GM18502 (cell line): ENCODE measurements around the gene CYB561D2.
"Not testable (repeated sequence)": the region's sequence is repeated elsewhere in the genome, so short reads cannot be mapped to it uniquely, and the experiment has no call there.

Experiments
- ATAC-seq: cut with Tn5 transposase; IDR thresholded peaks from one replicate; pipeline ENCODE4 v1.9.1; 2021; ENCODE audit warnings: mild to moderate bottlenecking; ENCODE audit not compliant: unreplicated experiment, poor library complexity

Gene CYB561D2, protein sequence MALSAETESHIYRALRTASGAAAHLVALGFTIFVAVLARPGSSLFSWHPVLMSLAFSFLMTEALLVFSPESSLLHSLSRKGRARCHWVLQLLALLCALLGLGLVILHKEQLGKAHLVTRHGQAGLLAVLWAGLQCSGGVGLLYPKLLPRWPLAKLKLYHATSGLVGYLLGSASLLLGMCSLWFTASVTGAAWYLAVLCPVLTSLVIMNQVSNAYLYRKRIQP

GRCh38 chr3:50350527-50351322 lies at the start of gene CYB561D2, which contains the start of gene NPRL2:
CYB561D2 (plus strand) TSS chr3:50350862; CDS start chr3:50351434, 572 bp downstream.
NPRL2 (minus strand) TSS chr3:50350775; CDS start chr3:50350652, 123 bp downstream.
- peak; percentile 84 for ATAC-seq

DNA sequence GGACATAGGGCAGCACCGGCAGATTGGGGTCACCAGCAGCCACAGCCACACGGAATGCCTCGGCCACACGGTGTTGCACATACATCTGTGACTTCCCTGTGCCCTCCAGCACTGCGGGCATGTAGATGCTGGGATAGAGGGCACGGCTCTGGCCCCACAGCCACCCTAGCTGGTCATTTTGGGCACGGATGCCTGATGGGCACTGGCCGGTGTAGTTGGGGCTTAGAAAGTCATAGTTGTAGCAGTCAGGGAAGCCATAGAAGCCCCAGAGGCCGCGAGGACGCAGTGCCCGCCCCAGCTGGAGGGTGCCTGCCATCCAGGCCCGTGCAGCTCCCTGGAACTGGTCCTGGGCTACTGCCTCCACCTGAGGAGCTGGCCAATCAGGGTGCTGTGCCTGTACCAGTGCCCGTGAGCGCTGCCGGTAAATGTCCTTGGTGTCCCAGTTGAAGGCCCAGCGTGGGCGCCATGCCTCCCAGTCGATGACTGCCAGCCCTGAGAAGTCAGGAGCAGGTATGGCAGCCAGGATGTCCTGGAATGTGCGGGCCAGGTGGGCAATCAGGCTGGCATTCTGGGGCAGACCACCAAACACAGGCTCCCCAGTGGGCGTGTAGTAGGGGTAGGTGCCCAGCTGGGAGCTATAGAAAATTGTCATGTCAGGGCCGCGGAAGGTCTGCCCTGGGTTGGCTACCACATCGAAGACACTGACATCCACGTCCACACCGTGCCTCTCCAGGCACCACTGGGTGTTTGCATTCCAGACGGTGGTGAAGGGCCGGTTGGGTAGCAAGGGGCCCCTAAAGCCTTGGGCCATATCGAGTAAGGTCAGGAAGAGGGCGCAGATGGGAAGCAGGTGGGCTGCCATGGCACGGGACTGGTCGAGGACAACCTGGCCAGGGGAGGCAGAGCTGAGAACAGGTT lies 48.3 kb upstream of the CYB561D2 start:
- ATAC-seq: no peak

DNA sequence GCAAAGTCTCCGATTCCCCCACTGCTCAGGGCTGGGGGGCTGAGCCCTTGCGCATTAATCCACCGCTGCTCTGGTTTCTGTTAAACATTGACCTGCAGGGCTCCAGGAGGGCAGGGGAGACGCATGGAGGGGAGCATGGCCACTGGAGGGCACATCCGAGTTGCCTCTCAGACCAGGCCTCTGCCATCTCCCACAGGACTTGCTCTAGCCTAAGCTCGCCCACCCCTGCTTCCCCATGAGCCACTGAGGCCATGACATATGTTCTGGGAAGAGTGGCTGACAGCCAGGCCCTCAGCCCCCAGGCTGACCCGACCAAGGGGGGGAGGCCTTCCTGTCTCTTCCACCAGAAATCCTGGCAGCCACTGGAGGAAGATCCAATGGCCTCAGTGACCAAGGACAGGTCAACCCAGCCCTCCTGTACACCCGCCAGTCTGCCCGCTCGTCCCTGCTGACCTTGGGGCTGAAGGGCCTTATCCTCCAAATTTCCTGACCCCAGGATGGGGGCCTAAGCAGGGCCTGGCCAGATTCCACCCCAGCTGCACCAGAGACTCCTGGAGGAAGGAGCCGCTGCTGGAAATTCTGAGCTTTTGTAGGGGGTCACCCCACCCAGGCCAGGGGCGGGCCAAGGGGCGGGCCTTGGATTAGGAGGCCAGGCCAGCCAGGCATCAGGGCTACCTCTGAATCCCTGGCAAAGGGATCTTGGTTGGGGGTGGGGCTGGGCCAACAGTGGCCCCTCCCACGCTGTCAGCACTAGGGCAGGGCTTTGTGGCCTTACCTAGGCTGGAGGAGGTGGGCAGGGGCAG lies 47.4 kb upstream of the CYB561D2 start, which contains the start of gene HYAL1:
Gene HYAL1 (minus strand): TSS at position 562 of the 803 bp plus-strand sequence. CDS start 618 bp downstream, outside the sequence.
- ATAC-seq: no peak

DNA sequence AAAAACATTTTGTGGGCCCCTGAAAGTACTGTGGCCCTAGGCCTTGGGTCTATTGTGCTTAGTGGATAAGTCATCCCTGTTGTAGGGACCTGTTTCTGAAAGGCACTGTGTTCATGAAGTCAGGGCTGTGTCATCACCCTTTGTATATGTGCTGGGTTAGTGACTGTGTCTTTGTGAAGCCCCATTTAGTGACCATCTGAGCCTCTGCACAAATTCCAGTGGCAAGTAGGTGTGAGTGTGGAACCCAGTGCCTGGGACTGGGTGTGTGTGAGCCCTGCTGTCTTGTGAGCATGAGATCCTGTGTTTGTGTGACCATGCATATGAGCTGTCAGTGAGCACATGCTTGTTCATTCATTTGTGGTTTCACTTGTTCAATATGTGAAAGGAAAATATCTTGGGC lies 46.1 kb upstream of the CYB561D2 start:
- no peak for ATAC-seq

DNA sequence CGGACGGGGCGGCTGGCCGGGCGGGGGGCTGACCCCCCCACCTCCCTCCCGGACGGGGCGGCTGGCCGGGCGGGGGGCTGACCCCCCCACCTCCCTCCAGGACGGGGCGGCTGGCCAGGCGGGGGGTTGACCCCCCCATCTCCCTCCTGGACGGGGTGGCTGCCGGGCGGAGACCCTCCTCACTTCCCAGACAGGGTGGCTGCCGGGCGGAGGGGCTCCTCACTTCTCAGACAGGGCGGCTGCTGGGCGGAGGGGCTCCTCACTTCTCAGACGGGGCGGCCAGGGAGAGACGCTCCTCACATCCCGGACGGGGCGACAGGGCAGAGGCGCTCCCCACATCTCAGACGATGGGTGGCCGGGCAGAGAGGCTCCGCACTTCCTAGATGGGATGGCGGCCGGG lies 38.6 kb upstream of the CYB561D2 start:
- ATAC-seq: not testable (repeated sequence)

- ATAC-seq: no peak
Measured at GRCh38 chr3:50314342-50314741, 36.3 kb upstream of the CYB561D2 start.

GRCh38 chr3:50314816-50315215 lies 35.8 kb upstream of the CYB561D2 start:
- ATAC-seq: no peak

GRCh38 chr3:50316657-50317242 lies 33.9 kb upstream of the CYB561D2 start:
- ATAC-seq: no peak

GRCh38 chr3:50317300-50317699 lies 33.4 kb upstream of the CYB561D2 start:
- ATAC-seq: no peak

- ATAC-seq: no peak
Measured at GRCh38 chr3:50318163-50318562, 32.5 kb upstream of the CYB561D2 start.

GRCh38 chr3:50318615-50319014 lies 32.0 kb upstream of the CYB561D2 start:
- no peak for ATAC-seq

DNA sequence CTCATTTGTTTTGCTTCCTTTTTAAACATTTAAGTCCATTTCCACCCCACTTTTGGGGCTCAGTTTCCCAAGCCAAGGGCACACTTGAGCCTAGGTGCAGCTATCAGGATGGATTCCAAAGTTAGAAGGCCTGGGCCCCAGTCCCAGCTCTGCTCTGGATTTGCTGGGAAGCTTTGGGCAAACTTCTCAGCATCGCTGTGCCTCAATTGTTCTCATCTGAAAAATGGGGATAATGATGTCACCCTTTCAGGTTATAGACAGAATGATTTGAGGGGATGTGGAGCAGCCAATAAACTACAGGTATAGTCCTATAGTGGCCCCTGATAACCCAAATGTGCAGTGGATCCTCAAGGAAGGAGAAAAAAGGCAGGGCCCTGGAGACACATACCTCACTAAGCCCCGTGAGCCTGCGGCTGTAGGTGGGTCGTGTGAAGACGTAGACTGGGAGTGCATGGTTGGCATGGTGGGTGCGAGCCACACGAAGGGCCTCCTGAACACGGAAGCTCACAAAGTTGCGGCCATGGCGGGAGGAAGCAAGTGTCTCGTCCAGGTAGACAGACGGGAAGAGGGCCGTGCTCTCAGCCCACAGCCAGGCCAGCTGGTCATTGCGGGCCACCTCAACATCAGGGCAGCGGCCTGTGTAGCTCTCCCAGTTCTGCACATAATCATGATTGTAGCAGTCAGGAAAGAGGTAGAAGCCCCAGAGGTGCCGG lies 31.3 kb upstream of the CYB561D2 start:
- ATAC-seq: no peak

- ATAC-seq: no peak
Measured at GRCh38 chr3:50319894-50320625, 30.6 kb upstream of the CYB561D2 start.

DNA sequence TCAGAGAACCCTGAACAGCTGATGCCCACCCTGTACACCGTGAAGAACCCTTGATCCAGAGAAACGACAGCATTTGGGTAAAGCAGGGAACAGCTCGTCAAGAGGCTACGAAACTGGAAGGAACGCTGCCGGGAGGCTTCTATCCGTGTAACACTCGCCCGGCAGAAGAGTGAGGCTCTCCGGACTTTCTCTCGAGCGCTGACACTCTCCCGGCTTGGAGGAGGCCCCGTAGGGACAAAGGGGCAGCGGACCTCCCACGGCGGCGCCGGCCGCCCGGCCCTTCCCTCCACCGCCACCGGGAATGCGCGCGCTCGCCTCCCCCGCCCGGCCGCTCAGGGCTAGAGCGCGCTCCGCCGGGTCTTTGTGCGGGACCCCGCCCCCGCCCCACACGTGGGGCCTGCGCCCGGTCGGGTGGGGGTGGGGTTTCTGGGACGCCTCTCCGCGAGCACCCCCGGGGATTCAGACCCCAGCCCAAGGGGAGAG lies 29.8 kb upstream of the CYB561D2 start:
- peak; percentile 61 for ATAC-seq

- peak; percentile 79 for ATAC-seq
Measured at GRCh38 chr3:50321336-50322114, 29.1 kb upstream of the CYB561D2 start.

DNA sequence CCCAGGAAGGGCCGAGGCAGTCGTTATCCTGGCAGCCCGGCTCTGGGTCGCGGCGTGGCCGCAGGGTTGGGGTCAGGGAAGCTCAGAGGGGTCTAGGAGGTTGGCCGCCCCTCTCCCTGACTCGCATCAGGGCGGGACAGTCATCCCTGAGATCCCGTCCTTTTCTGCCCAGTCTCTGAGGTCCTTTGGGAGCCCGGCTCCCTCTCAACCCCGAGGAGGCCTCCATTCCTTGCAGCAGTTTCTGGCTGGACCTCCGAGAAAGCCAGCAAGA lies 28.6 kb upstream of the CYB561D2 start:
- ATAC-seq: no peak

DNA sequence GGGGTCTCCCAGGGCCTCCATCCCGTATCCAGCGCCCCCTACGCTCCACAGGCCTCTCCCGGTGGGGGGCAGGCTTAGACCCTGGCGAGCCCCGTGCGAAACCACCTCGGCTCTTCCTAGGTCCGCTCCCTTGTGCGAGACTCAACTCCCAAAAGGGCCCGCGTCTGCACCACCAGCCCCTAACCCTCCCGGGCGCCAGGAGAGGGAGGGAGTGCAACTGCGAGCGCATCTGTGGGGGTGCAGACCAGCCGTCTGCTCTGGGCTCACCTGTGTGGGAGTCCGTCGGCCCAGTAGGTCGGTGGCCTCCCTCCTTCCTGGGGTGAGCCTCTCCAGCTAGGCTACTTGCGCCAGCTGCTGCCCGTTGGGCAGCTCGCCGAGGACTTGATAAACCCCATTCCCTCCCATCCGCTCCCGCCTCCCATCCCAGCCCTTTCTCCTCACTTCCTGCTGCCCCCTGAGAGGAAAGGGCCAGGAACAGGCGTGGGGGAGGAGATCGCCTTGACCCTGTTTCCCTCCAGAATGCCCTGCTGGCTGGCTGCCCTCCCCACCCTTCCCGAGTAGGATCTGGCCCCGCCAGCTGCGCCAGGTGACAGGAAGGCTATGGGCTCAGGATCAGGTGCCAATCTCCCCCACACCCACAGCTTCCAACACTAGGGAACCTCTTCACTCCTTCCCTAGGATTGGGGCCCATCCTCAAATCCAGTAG lies 28.1 kb upstream of the CYB561D2 start, which contains the start of gene HYAL2:
Gene HYAL2 (minus strand): TSS at position 360 of the 706 bp plus-strand sequence. CDS start 2,256 bp downstream, outside the sequence.
- no peak for ATAC-seq
